ENCODE measurements around the gene CCSER1. TPM values are rescaled to one million over a fixed set of nuclear protein-coding genes. Genes with fewer than 3 reads are reported as not detected.

Gene CCSER1
- total and polyA plus RNA-seq, 10 donors = 1.3 to 30.4 (median 20.4) TPM

DNA sequence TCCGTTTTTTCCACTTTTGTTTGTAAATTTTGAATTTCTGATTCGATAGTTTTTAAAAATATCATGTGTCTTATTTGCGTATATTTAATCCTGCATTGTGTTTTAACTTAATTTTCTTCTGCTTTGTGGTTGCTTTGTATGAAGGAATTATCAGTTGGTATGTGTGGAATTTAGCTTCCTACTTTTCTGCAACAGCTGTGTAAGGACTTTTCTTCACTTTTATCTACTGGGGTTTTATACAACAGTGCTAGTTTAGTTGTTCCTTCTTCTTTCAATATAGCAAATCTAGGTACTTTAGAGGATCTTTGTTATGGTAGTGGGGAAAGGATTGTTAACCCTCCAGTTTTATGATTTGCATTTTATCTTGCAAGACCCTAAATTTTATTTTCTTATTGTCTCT is 410.3 kb downstream of the CCSER1 start:
- Histone ChIP-seq H3K36me3 (no peaks in the 10 kb centered on the region), H3K27me3 (replicated peaks in 1 of 7) (no peaks in the 10 kb centered on the region), H3K4me1 (no peaks in the 10 kb centered on the region), H3K4me3 (no peak overlapping the region), H3K9me3 (no peaks in the 10 kb centered on the region), H3K27ac (no peak overlapping the region)
- no peak for DNase-seq
- TF ChIP-seq POLR2AphosphoS5 (IDR thresholded peaks at IDR 0.05) (no peak), POLR2A (IDR thresholded peaks at IDR 0.05) (no peak)
- WGBS, 5 donors = 82 to 90% (median 87%) methylated on average over 3 of the region's 3 CpGs
- intact Hi-C loops (cut with DNase I; ENCODE audit: low total_unique reads) = no loop called here

DNA sequence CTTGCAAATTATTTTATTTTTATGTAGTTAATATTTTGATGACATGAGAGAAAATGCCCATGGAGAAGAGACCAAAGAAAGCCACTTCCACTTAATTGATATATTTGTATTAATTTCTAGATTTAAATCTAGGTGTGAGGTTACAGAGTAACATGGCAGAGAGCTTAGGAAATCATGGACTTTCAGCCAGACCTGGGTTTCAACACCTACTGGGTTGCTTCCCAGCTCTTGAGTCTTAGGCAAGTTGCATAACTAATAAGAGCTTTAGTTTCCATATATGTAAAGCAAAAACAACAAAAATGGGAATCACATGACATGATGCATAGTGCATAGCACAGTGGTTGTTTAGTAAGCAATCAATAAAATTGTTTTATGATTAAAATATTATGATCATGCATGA is 413.3 kb downstream of the CCSER1 start:
- no peak for DNase-seq
- no peaks in the 10 kb centered on the region for H3K9me3 ChIP-seq
- H3K36me3 ChIP-seq = no peaks in the 10 kb centered on the region
- TF ChIP-seq POLR2A (IDR thresholded peaks at IDR 0.05) (no peak), POLR2AphosphoS5 (IDR thresholded peaks at IDR 0.05) (no peak)
- TF ChIP-seq, protein P1, sequence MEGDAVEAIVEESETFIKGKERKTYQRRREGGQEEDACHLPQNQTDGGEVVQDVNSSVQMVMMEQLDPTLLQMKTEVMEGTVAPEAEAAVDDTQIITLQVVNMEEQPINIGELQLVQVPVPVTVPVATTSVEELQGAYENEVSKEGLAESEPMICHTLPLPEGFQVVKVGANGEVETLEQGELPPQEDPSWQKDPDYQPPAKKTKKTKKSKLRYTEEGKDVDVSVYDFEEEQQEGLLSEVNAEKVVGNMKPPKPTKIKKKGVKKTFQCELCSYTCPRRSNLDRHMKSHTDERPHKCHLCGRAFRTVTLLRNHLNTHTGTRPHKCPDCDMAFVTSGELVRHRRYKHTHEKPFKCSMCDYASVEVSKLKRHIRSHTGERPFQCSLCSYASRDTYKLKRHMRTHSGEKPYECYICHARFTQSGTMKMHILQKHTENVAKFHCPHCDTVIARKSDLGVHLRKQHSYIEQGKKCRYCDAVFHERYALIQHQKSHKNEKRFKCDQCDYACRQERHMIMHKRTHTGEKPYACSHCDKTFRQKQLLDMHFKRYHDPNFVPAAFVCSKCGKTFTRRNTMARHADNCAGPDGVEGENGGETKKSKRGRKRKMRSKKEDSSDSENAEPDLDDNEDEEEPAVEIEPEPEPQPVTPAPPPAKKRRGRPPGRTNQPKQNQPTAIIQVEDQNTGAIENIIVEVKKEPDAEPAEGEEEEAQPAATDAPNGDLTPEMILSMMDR (IDR thresholded peaks at IDR 0.05 in 8 of 11, conservative IDR thresholded peaks at IDR 0.05 in 3 of 11) = no peak
- peaks cover 0 to 2% (median 0%) of the 10 kb centered on the region in 6 donors for H3K4me1 ChIP-seq
- no peak overlapping the region for H3K27ac ChIP-seq
- no peaks in the 10 kb centered on the region for H3K27me3 ChIP-seq (replicated peaks in 1 of 7)
- intact Hi-C loops (cut with DNase I; ENCODE audit: low total_unique reads) = no loop called here
- no peak overlapping the region for H3K4me3 ChIP-seq

DNA sequence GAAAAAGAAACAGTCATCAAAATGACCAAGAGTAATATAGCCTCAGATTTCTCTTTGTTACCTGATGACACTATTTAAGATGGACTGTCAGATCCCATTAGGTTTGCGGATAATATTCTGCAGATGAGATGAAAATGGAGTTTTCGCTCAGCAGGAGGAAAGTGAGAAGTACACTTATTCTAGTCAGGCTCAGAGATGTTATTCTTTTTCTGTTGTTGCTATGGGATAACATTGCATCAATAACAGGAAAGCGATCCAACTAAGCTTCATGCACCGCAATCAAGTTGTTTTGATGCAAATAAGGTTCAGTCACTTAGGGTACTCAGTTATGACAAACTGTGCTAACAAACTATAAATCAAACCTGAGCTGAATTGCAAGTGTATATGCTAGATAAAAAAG is 415.0 kb downstream of the CCSER1 start:
- DNase-seq = no peak
- 71 to 87% (median 84%) methylated on average over 4 of the region's 4 CpGs for WGBS, 5 donors
- Histone ChIP-seq H3K4me3 (no peak overlapping the region), H3K27me3 (replicated peaks in 1 of 7) (no peaks in the 10 kb centered on the region), H3K36me3 (no peaks in the 10 kb centered on the region), H3K9me3 (no peaks in the 10 kb centered on the region), H3K27ac (no peak overlapping the region), H3K4me1 (peaks cover 0 to 19% (median 7%) of the 10 kb centered on the region in 6 donors)
- TF ChIP-seq POLR2AphosphoS5 (IDR thresholded peaks at IDR 0.05) = no peak
- TF ChIP-seq POLR2A (IDR thresholded peaks at IDR 0.05) = no peak
- TF ChIP-seq, protein P1 (IDR thresholded peaks at IDR 0.05 in 8 of 11, conservative IDR thresholded peaks at IDR 0.05 in 3 of 11) = no peak
- intact Hi-C loops (cut with DNase I; ENCODE audit: low total_unique reads) = no loop called here

DNA sequence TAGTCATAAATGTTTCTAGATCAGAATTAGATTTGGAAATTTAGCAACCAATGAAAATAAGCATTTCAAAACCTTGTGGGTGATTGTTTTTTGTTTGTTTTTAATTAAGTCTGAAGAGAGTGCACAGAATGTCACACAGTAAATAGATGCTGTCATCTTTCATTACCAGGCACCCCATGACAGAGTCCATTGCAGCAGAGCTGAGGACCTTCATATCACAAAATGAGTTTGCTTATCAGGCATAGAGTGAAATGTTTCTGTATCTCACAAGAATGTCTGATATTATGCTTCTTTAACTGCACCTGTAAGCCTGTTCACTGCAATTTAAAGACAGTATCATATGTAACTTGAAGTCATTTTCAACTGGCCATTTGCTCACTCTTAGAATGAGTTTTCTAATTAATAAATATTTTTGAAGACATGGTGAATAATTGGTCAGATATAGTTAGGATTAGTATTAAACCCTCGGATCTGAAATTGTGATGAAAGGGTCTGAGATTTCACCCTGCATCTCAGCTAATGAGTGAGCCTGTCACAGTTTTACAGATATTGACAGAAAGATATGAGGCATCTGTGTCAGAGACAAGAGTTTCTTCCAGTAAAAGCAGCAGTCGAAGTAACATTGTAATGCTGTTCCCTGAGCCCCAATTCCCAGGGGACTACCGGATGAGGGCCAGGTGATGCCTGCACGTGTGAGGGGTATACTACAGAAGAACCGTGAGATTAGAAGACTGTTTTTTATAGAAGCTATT is 416.4 kb downstream of the CCSER1 start:
- intact Hi-C loops (cut with DNase I; ENCODE audit: low total_unique reads) = no loop called here
- no peak overlapping the region for H3K4me3 ChIP-seq
- H3K27me3 ChIP-seq (replicated peaks in 1 of 7) = no peaks in the 10 kb centered on the region
- H3K36me3 ChIP-seq = no peaks in the 10 kb centered on the region
- DNase-seq = no peak
- TF ChIP-seq POLR2A (IDR thresholded peaks at IDR 0.05) = no peak
- no peak for TF ChIP-seq POLR2AphosphoS5 (IDR thresholded peaks at IDR 0.05)
- TF ChIP-seq, protein P1 (IDR thresholded peaks at IDR 0.05 in 8 of 11, conservative IDR thresholded peaks at IDR 0.05 in 3 of 11) = no peak
- WGBS, 5 donors = 82 to 90% (median 87%) methylated on average over 5 of the region's 5 CpGs
- H3K9me3 ChIP-seq = no peaks in the 10 kb centered on the region
- H3K4me1 ChIP-seq = peaks cover 0 to 24% (median 7%) of the 10 kb centered on the region in 6 donors
- H3K27ac ChIP-seq = no peak overlapping the region
